H1 (cell line): ENCODE measurements around the gene LCOR. TPM values are rescaled to one million over a fixed set of nuclear protein-coding genes. Genes with fewer than 3 reads are reported as not detected.

Source experiments
- EZH2 ChIP-seq: fragments of 200-600 bp; sonication (generic); IDR thresholded peaks from 2 replicates; pipeline ENCODE4 v1.7.1; 2012; ENCODE audit warnings: low read depth, mild to moderate bottlenecking, moderate library complexity, low read length, inconsistent platforms; ENCODE audit not compliant: severe bottlenecking
- KDM4A ChIP-seq: IDR thresholded peaks from one replicate; pipeline ENCODE4 v1.7.1; 2012; ENCODE audit warnings: low read depth, mild to moderate bottlenecking, moderate library complexity, low read length, inconsistent platforms; ENCODE audit not compliant: severe bottlenecking
- MAFK ChIP-seq: IDR thresholded peaks from 2 replicates; pipeline ENCODE4 v1.6.1; 2012; ENCODE audit warnings: low read depth, mild to moderate bottlenecking, improper control_type of control experiment, low read length
- MAX ChIP-seq: IDR thresholded peaks from 2 replicates; pipeline ENCODE4 v1.6.1; 2012; ENCODE audit warnings: inconsistent platforms
- POU5F1 ChIP-seq: IDR thresholded peaks from 2 replicates; pipeline ENCODE4 v1.6.1; 2011; ENCODE audit warnings: low read depth, mild to moderate bottlenecking, low read length, moderate library complexity
- RXRA ChIP-seq: IDR thresholded peaks from 2 replicates; pipeline ENCODE4 v1.6.1; 2011; ENCODE audit warnings: low read depth, mild to moderate bottlenecking, low read length, moderate library complexity; ENCODE audit not compliant: insufficient read depth
- SIRT6 ChIP-seq: IDR thresholded peaks from one replicate; pipeline ENCODE4 v1.7.1; 2012; ENCODE audit warnings: low read length, inconsistent platforms
- SP4 ChIP-seq: IDR thresholded peaks from 2 replicates; pipeline ENCODE4 v1.6.1; 2012; ENCODE audit warnings: low read length, inconsistent platforms
- USF2 ChIP-seq: IDR thresholded peaks from 2 replicates; pipeline ENCODE4 v1.6.1; 2011; ENCODE audit warnings: low read length, improper control_type of control experiment
- polyA plus RNA-seq, 7 experiments: library from polyadenylated mRNA; depleted of rRNA in 3 of 7; stranded (reverse) in 5 of 7; unstranded in 2 of 7; fragments of >200 nt in 5 of 7; fragments of 200-250 nt in 2 of 7; gene quantifications; 1 replicate in 5 of 7; 2 replicates in 1 of 7; 4 replicates in 1 of 7; pipeline versions ENCODE4 v1.2.1 to v1.2.3, GENCODE V29; 2011 to 2013; ENCODE audit warnings: missing spikeins in 2 of 7, mixed read lengths in 2 of 7
- total RNA-seq: library from RNA; stranded (reverse); fragmentation: NEBNext Ultra II Directional; extraction: Animal tissue kit (Norgen Biotek cat#: 25700); gene quantifications from 2 replicates; pipeline ENCODE4 v1.2.1, GENCODE V29; 2021

The LCOR gene
- total and polyA plus RNA-seq, 2 of the 8 experiments (the other 6 are each of a cell fraction or from before 2014, with no cell fraction given), result 4.7 to 25.5 TPM

- TF ChIP-seq SP4 (no peak), SIRT6 (no peak), USF2 (no peak), MAX (no peak), KDM4A (no peak), EZH2 (no peak), RXRA (no peak), POU5F1 (no peak), MAFK (no peak)
- TF ChIP-seq, all 59 proteins: peak for 0
These were observed 146.6 kb downstream of the LCOR start (continued) for GRCh38 chr10:96978621-96979154.
